K562 (cell line): ENCODE results near the gene FTL. TPM values are rescaled to one million over a fixed set of nuclear protein-coding genes. Genes with fewer than 3 reads are reported as not detected.

Source experiments
- ARHGAP35 ChIP-seq: fragments of 450-650 bp; IDR thresholded peaks from 2 replicates; pipeline ENCODE4 v1.6.1; 2018; ENCODE audit not compliant: partially characterized antibody
- BRD9 ChIP-seq: fragments of 450-650 bp; IDR thresholded peaks from 2 replicates; pipeline ENCODE4 v1.6.1; 2018; ENCODE audit warnings: low read depth; ENCODE audit not compliant: partially characterized antibody
- CHD1 ChIP-seq: fragments of 200-600 bp; sonication (generic); IDR thresholded peaks from one replicate; pipeline ENCODE4 v1.6.1; 2012; ENCODE audit warnings: mild to moderate bottlenecking, moderate library complexity, low read length, inconsistent platforms
- EP400 ChIP-seq: fragments of 450-650 bp; IDR thresholded peaks from 2 replicates; pipeline ENCODE4 v1.6.1; 2017; ENCODE audit warnings: antibody characterized with exemption, mild to moderate bottlenecking, moderate library complexity
- ETV1 ChIP-seq: fragments of 450-650 bp; conservative IDR thresholded peaks from 2 replicates; pipeline ENCODE4 v1.6.1; 2016; ENCODE audit warnings: missing genetic modification characterization, control low read depth, low read depth, missing compliant biosample characterization
- HNRNPL ChIP-seq: fragments of 200-400 bp; formaldehyde crosslinking; IDR thresholded peaks from 2 replicates; pipeline ENCODE4 v1.6.1; 2017; ENCODE audit warnings: low read depth, mild to moderate bottlenecking, low read length
- NFRKB ChIP-seq: fragments of 450-650 bp; IDR thresholded peaks from 2 replicates; pipeline ENCODE4 v1.6.1; 2016; ENCODE audit warnings: low read depth
- NR2C2 ChIP-seq, 2 experiments: fragments of 200-800 bp in 1 of 2; sonication (Bioruptor generic) in 1 of 2; sonication (generic) in 1 of 2; formaldehyde crosslinking in 1 of 2; IDR thresholded peaks; 2 replicates each; pipeline versions ENCODE4 v1.6.1 to v1.8.0; 2016 to 2022; ENCODE audit warnings: mild to moderate bottlenecking in 1 of 2, missing compliant biosample characterization in 1 of 2, missing genetic modification characterization in 1 of 2, missing genetic modification reagents in 1 of 2
- NR2F6 ChIP-seq: fragments of 450-650 bp; formaldehyde crosslinking; IDR thresholded peaks from 2 replicates; pipeline ENCODE4 v1.4.0; 2020; ENCODE audit warnings: mild to moderate bottlenecking
- RHOXF2B ChIP-seq: fragments of 250-450 bp; sonication (Bioruptor Pico); conservative IDR thresholded peaks from 2 replicates; pipeline ENCODE4 v1.5.1; 2021
- RREB1 ChIP-seq: fragments of 250-450 bp; sonication (Bioruptor Pico); IDR thresholded peaks from 2 replicates; pipeline ENCODE4 v1.4.0; 2020
- ZNF197 ChIP-seq: fragments of 200-800 bp; sonication (Bioruptor generic); IDR thresholded peaks from 2 replicates; pipeline ENCODE4 v1.6.1; 2016; ENCODE audit warnings: low read depth, missing genetic modification characterization, missing compliant biosample characterization
- ZNF444 ChIP-seq: fragments of 250-450 bp; sonication (Bioruptor Pico); IDR thresholded peaks from 2 replicates; pipeline ENCODE4 v1.4.0; 2020; ENCODE audit warnings: mild to moderate bottlenecking, moderate library complexity
- ZNF707 ChIP-seq: fragments of 250-450 bp; sonication (Bioruptor Pico); conservative IDR thresholded peaks from 2 replicates; pipeline ENCODE4 v1.8.0; 2022; ENCODE audit warnings: inconsistent platforms, mild to moderate bottlenecking, moderate library complexity
- polyA plus RNA-seq, 8 experiments: library from polyadenylated mRNA; depleted of rRNA in 4 of 8; stranded (reverse) in 5 of 8; unstranded in 3 of 8; fragments of >200 nt; fragmentation: Nextera tagmentation in 2 of 8; fragmentation: Illumina TruSeq in 1 of 8; extraction: Ambion mirVana in 2 of 8; extraction: Trizol in 1 of 8; gene quantifications; 2 replicates each; pipeline versions ENCODE4 v1.2.1 to v1.2.3, GENCODE V29; 2011 to 2014; ENCODE audit warnings: inconsistent platforms in 1 of 8, missing spikeins in 1 of 8
- total RNA-seq, 7 experiments: library from RNA; depleted of rRNA in 6 of 7; stranded (reverse); fragments of >200 nt in 6 of 7; fragmentation: Illumina TruSeq in 2 of 7; extraction: Trizol in 2 of 7; gene quantifications; 2 replicates each; pipeline versions ENCODE4 v1.2.1 to v1.2.3, GENCODE V29; 2011 to 2021; ENCODE audit warnings: low replicate concordance in 1 of 7
- TF ChIP-seq, protein P1 (sequence below): fragments of 250-450 bp; sonication (Bioruptor Pico); IDR thresholded peaks from 2 replicates; pipeline ENCODE4 v1.5.0; 2021
- TF ChIP-seq, protein P2 (sequence below): fragments of 450-650 bp; IDR thresholded peaks from 2 replicates; pipeline ENCODE4 v1.6.1; 2016; ENCODE audit warnings: low read depth, mild to moderate bottlenecking, moderate library complexity
- TF ChIP-seq, protein P3 (sequence below): sonication (generic); formaldehyde crosslinking; IDR thresholded peaks from 2 replicates; pipeline ENCODE4 v1.8.1; 2023; ENCODE audit warnings: mild to moderate bottlenecking, missing genetic modification reagents

FTL gene
- total and polyA plus RNA-seq, 9 of the 15 experiments (the other 6 are each of a cell fraction or from before 2014, with no cell fraction given) = 1,231 to 27,415 (median 3,965) TPM

DNA sequence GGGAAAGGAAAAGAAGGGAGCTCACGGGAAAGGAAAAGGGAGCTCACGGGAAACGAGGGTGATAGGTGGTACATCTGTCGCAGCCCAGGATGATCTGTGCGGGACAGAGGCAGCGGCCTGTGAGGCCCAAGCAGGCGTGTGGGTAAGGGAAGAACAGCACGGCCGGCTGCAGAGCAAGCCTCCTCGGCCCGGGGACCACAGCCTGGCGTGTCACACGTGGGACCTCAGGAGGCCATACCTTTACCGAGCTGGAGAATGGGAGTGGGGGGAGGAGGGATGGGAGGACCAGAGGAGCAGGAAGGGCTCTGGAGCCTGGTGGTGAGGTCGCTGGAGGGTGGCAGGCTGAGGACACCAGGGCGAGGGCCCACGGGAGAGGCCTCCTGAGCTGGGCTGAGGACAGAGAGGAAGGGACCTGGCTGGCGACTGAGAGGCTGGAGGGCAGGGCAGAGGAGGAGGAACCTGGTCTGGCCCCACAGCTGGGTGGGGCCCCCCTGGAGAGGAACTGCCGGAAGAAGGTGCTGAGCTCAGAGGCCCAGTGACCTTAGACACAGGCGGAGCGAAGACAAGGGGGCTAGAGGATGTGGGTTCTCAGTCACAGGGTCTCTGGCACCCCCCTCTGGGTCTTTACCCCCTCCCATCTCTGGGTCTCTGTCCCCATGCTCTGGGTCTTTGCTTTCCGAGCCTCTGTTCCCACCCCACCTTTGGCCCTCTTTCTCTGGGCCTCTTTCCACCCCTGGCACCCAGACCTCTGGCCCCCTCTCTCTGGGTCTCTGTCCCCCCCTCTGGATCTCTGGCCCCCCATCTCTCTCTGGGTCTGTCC, 2.9 kb upstream of the FTL start (continued):
- TF ChIP-seq RREB1 (CRISPR knock-in tag) (peak; percentile 88; the same call in 1 of the 2 replicates), EP400 (peak; percentile 67), ETV1 (tag) (peak; percentile 82), CHD1 (no peak), NR2C2 (CRISPR knock-in tag; IDR thresholded peaks at IDR 0.05) (peak; percentile 78), NR2C2 (tag; IDR thresholded peaks at IDR 0.05) (peak; percentile 83), HNRNPL (0 out of 2 replicates have a peak, but pooled peaks have one; percentile 29), NR2F6 (CRISPR knock-in tag) (0 out of 2 replicates have a peak, but pooled peaks have one; percentile 59), ZNF707 (no peak), RHOXF2B (no peak), NFRKB (peak; percentile 61), ZNF444 (CRISPR knock-in tag) (no peak), BRD9 (peak; percentile 67), ZNF197 (CRISPR knock-in tag) (0 out of 2 replicates have a peak, but pooled peaks have one; percentile 63), ARHGAP35 (no peak)
- TF ChIP-seq, protein P1, sequence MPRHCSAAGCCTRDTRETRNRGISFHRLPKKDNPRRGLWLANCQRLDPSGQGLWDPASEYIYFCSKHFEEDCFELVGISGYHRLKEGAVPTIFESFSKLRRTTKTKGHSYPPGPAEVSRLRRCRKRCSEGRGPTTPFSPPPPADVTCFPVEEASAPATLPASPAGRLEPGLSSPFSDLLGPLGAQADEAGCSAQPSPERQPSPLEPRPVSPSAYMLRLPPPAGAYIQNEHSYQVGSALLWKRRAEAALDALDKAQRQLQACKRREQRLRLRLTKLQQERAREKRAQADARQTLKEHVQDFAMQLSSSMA (CRISPR knock-in tag) = 0 out of 2 replicates have a peak, but pooled peaks have one; percentile 12
- TF ChIP-seq, protein P2, sequence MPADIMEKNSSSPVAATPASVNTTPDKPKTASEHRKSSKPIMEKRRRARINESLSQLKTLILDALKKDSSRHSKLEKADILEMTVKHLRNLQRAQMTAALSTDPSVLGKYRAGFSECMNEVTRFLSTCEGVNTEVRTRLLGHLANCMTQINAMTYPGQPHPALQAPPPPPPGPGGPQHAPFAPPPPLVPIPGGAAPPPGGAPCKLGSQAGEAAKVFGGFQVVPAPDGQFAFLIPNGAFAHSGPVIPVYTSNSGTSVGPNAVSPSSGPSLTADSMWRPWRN = no peak
- TF ChIP-seq, protein P3, sequence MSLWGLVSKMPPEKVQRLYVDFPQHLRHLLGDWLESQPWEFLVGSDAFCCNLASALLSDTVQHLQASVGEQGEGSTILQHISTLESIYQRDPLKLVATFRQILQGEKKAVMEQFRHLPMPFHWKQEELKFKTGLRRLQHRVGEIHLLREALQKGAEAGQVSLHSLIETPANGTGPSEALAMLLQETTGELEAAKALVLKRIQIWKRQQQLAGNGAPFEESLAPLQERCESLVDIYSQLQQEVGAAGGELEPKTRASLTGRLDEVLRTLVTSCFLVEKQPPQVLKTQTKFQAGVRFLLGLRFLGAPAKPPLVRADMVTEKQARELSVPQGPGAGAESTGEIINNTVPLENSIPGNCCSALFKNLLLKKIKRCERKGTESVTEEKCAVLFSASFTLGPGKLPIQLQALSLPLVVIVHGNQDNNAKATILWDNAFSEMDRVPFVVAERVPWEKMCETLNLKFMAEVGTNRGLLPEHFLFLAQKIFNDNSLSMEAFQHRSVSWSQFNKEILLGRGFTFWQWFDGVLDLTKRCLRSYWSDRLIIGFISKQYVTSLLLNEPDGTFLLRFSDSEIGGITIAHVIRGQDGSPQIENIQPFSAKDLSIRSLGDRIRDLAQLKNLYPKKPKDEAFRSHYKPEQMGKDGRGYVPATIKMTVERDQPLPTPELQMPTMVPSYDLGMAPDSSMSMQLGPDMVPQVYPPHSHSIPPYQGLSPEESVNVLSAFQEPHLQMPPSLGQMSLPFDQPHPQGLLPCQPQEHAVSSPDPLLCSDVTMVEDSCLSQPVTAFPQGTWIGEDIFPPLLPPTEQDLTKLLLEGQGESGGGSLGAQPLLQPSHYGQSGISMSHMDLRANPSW (CRISPR knock-in tag) = 0 out of 2 replicates have a peak, but pooled peaks have one; percentile 55
